Effector memory CD4-positive, alpha-beta T cell (primary cell): Measurements from ENCODE around the gene SSBP3.
"Not testable (repeated sequence)": the region's sequence is repeated elsewhere in the genome, so short reads cannot be mapped to it uniquely, and the experiment has no call there.

Source experiments
- DNase-seq, 3 donors: peaks; one replicate each; pipeline ENCODE4 v3.0.0-alpha.2; 2020
- H3K27ac ChIP-seq: 2 replicates; pipeline ENCODE4 v1.7.0; 2013; ENCODE audit warnings: mild to moderate bottlenecking, low read length, moderate library complexity; ENCODE audit not compliant: insufficient read depth, poor library complexity, severe bottlenecking
- H3K27me3 ChIP-seq: replicated peaks from 2 replicates; pipeline ENCODE4 v1.7.0; 2013; ENCODE audit warnings: mild to moderate bottlenecking, low read length; ENCODE audit not compliant: insufficient read depth, control insufficient read depth, poor library complexity, severe bottlenecking
- H3K36me3 ChIP-seq: 2 replicates; pipeline ENCODE4 v1.7.0; 2013; ENCODE audit warnings: mild to moderate bottlenecking, low read length, moderate library complexity; ENCODE audit not compliant: control insufficient read depth, insufficient read depth
- H3K4me1 ChIP-seq: 2 replicates; pipeline ENCODE4 v1.7.0; 2013; ENCODE audit warnings: low read length, mild to moderate bottlenecking; ENCODE audit not compliant: control insufficient read depth, insufficient read depth, poor library complexity, severe bottlenecking
- H3K4me3 ChIP-seq: 2 replicates; pipeline ENCODE4 v1.7.0; 2013; ENCODE audit warnings: low read length, low read depth, mild to moderate bottlenecking; ENCODE audit not compliant: insufficient read depth, poor library complexity, severe bottlenecking
- H3K9me3 ChIP-seq: 2 replicates; pipeline ENCODE4 v1.7.0; 2013; ENCODE audit warnings: mild to moderate bottlenecking, low read length, moderate library complexity; ENCODE audit not compliant: control insufficient read depth

The SSBP3 gene

GRCh38 chr1:54396261-54396933, 9.8 kb downstream of the SSBP3 start:
- Histone ChIP-seq H3K4me1 (peaks cover 4% of the 10 kb centered on the region), H3K9me3 (no peaks in the 10 kb centered on the region), H3K27me3 (no peaks in the 10 kb centered on the region), H3K4me3 (no peak overlapping the region), H3K27ac (no peak overlapping the region), H3K36me3 (peaks cover 60% of the 10 kb centered on the region)
- no peak for DNase-seq

- DNase-seq, result no peak
- peaks cover under 1% of the 10 kb centered on the region for H3K4me1 ChIP-seq
- H3K36me3 ChIP-seq, result peaks cover 62% of the 10 kb centered on the region
- H3K27ac ChIP-seq, result no peak overlapping the region
- H3K27me3 ChIP-seq, result no peaks in the 10 kb centered on the region
- H3K9me3 ChIP-seq, result no peaks in the 10 kb centered on the region
- no peak overlapping the region for H3K4me3 ChIP-seq
These were observed 10.8 kb downstream of the SSBP3 start for GRCh38 chr1:54395281-54395934.

- Histone ChIP-seq H3K4me3 (no peak overlapping the region), H3K27me3 (no peaks in the 10 kb centered on the region), H3K27ac (no peak overlapping the region), H3K36me3 (peaks cover 64% of the 10 kb centered on the region), H3K4me1 (no peaks in the 10 kb centered on the region), H3K9me3 (no peaks in the 10 kb centered on the region)
- no peak for DNase-seq
These were observed 12.1 kb downstream of the SSBP3 start for GRCh38 chr1:54394104-54394503.

GRCh38 chr1:54392401-54392800, 13.8 kb downstream of the SSBP3 start:
- no peak overlapping the region for H3K4me3 ChIP-seq
- no peaks in the 10 kb centered on the region for H3K9me3 ChIP-seq
- H3K4me1 ChIP-seq, result no peaks in the 10 kb centered on the region
- H3K36me3 ChIP-seq, result peaks cover 52% of the 10 kb centered on the region
- H3K27me3 ChIP-seq, result no peaks in the 10 kb centered on the region
- DNase-seq, result no peak
- H3K27ac ChIP-seq, result no peak overlapping the region

DNA sequence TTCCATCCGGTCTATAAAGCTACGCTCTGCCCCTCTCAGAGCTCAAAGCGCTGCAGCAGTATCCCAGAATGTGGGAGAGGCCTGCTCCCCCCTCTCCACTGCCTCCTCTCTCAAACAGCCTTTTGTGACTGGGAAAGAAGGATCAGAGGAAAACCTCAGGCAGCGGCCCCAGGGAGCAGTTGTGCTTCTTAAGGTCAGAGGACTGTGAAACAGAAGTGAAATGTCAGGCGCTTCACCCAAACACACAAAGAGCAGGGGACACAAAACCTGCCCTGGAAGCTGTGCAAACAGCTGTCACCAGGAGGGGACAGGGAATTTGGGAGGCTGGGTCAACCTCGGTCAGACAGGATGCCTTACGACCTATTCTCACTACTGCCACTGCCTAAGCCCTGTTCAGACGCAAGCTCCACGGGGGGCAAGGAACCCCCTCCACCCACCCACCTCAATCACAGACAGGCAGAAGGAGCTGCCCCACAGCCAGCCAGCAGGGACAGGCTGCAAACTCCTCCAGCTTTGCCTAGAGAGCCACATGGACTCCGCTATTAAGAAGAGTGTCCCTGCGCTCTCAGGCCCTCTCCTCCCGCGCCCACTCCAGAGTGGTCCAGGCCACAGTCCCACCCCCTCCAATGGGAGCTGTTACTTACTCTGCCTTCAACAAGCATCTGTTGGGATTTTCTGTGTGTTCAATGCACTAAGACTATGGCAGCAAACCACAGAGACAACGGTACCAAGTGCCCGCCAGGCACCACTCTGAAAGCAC, 14.6 kb downstream of the SSBP3 start:
- H3K4me1 ChIP-seq, result no peaks in the 10 kb centered on the region
- no peaks in the 10 kb centered on the region for H3K27me3 ChIP-seq
- DNase-seq, result no peak
- H3K27ac ChIP-seq, result no peak overlapping the region
- H3K36me3 ChIP-seq, result peaks cover 44% of the 10 kb centered on the region
- H3K4me3 ChIP-seq, result no peak overlapping the region
- H3K9me3 ChIP-seq, result no peaks in the 10 kb centered on the region

- Histone ChIP-seq H3K27ac (no peak overlapping the region), H3K9me3 (no peaks in the 10 kb centered on the region), H3K4me1 (no peaks in the 10 kb centered on the region), H3K27me3 (no peaks in the 10 kb centered on the region), H3K36me3 (peaks cover 47% of the 10 kb centered on the region), H3K4me3 (no peak overlapping the region)
- DNase-seq, result no peak
These were observed 15.5 kb downstream of the SSBP3 start for GRCh38 chr1:54390655-54391054.

- H3K36me3 ChIP-seq, result peaks cover 40% of the 10 kb centered on the region
- H3K4me1 ChIP-seq, DNase-seq: not testable (repeated sequence)
These were observed 16.6 kb downstream of the SSBP3 start for GRCh38 chr1:54389608-54390007.

DNA sequence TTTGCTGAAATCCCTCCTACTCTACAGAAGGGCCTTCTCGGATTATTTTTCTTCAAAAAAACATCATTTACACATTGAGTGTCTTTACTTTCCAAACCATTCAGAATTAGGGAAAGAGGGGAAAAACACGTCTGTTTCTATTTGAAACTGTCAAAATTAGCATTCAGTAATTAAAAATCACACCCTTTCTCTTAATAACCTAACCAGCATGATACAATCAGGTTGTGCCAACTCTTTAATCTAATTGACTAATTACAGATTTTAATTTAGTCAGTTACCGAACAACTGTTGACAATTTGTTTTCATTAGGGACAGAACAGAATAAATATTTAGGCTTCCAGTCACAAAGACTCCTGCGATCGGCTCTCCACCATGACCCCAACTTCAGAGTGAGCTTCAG, 18.8 kb downstream of the SSBP3 start:
- DNase-seq, result no peak
- Histone ChIP-seq H3K27ac (no peak overlapping the region), H3K36me3 (peaks cover 32% of the 10 kb centered on the region)

More at GRCh38 chr1:54389608-54390007, 16.6 kb downstream of the SSBP3 start:
- not testable (repeated sequence) for H3K27ac ChIP-seq, H3K4me3 ChIP-seq, H3K9me3 ChIP-seq, H3K27me3 ChIP-seq

DNA sequence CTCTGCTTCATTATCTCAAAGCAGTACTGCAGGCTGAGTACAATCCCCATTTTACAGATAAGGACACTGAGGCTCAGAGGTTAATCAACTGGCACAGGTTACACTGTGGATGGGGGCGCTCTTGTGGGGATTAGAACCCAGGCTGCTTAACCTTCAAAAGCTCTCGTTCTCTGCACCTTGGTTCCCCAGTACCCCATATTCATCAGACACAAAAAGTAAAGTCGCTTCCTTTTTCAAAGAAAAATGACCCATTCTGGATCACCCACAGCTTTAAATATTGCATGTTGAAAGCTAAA, 20.5 kb downstream of the SSBP3 start:
- DNase-seq, result no peak
- peaks cover 18% of the 10 kb centered on the region for H3K36me3 ChIP-seq
- H3K4me1 ChIP-seq, result no peaks in the 10 kb centered on the region
- no peak overlapping the region for H3K27ac ChIP-seq
- H3K4me3 ChIP-seq, result no peak overlapping the region
- no peaks in the 10 kb centered on the region for H3K9me3 ChIP-seq
- H3K27me3 ChIP-seq, result no peaks in the 10 kb centered on the region

More for the DNA sequence above, 18.8 kb downstream of the SSBP3 start:
- Histone ChIP-seq H3K4me1 (no peaks in the 10 kb centered on the region), H3K9me3 (no peaks in the 10 kb centered on the region), H3K4me3 (no peak overlapping the region), H3K27me3 (no peaks in the 10 kb centered on the region)
